Dermis microvascular lymphatic vessel endothelial cell (primary cell): ENCODE results near the gene MRPL37. TPM values are rescaled to one million over a fixed set of nuclear protein-coding genes. Genes with fewer than 3 reads are reported as not detected.
"Not testable (repeated sequence)": the region's sequence is repeated elsewhere in the genome, so short reads cannot be mapped to it uniquely, and the experiment has no call there.

Experiments
- DNase-seq, 2 donors: peaks; one replicate each; pipeline versions ENCODE4 v3.0.0 to v3.0.0-alpha.2; 2010; ENCODE audit warnings: low read depth in 2 of 2
- total RNA-seq: library from RNA; depleted of rRNA; stranded (reverse); fragments of >200 nt; gene quantifications from 2 replicates; pipeline ENCODE4 v1.2.1, GENCODE V29; 2014

MRPL37 gene
- total RNA-seq, 1 donor from 2014 or later: 48.5 TPM

- no peak for DNase-seq
These were observed 19.7 kb downstream of the MRPL37 start for GRCh38 chr1:54219688-54220003.

GRCh38 chr1:54220004-54220811 lies 20.2 kb downstream of the MRPL37 start:
- DNase-seq: peak in 1 of 2 donors; percentile 21

GRCh38 chr1:54221113-54221834 lies 21.3 kb downstream of the MRPL37 start:
- no peak for DNase-seq

GRCh38 chr1:54221867-54222484 lies 22.0 kb downstream of the MRPL37 start:
- DNase-seq: no peak

- DNase-seq: no peak
These were observed 22.7 kb downstream of the MRPL37 start for GRCh38 chr1:54222711-54223110.

- DNase-seq: no peak
These were observed 23.7 kb downstream of the MRPL37 start for GRCh38 chr1:54223441-54224202.

- no peak for DNase-seq
These were observed 24.3 kb downstream of the MRPL37 start for GRCh38 chr1:54224233-54224632.

- no peak for DNase-seq
These were observed 25.4 kb downstream of the MRPL37 start for GRCh38 chr1:54225378-54225777.

- DNase-seq: no peak
These were observed 26.1 kb downstream of the MRPL37 start for GRCh38 chr1:54225986-54226559.

- DNase-seq: peak in 1 of 2 donors; percentile 25
These were observed 27.2 kb downstream of the MRPL37 start for GRCh38 chr1:54227091-54227602.

- no peak for DNase-seq
These were observed 27.9 kb downstream of the MRPL37 start for GRCh38 chr1:54227891-54228310.

GRCh38 chr1:54228638-54229079 lies 28.7 kb downstream of the MRPL37 start:
- no peak for DNase-seq

GRCh38 chr1:54229281-54229891 lies 29.4 kb downstream of the MRPL37 start:
- peak in 1 of 2 donors; percentile 40 for DNase-seq

GRCh38 chr1:54230507-54231339 lies 30.8 kb downstream of the MRPL37 start:
- no peak for DNase-seq

GRCh38 chr1:54233196-54233595 lies 33.2 kb downstream of the MRPL37 start:
- not testable (repeated sequence) for DNase-seq

GRCh38 chr1:54234284-54234683 lies 34.3 kb downstream of the MRPL37 start:
- no peak for DNase-seq

GRCh38 chr1:54237586-54237985 lies 37.6 kb downstream of the MRPL37 start:
- no peak for DNase-seq

GRCh38 chr1:54238353-54239034 lies 38.5 kb downstream of the MRPL37 start:
- DNase-seq: no peak

- DNase-seq: no peak
These were observed 39.0 kb downstream of the MRPL37 start for GRCh38 chr1:54239035-54239383.
